ENCODE data around the gene IGFBP4. TPM values are rescaled to one million over a fixed set of nuclear protein-coding genes. Genes with fewer than 3 reads are reported as not detected.

Gene IGFBP4
- total RNA-seq, 2 experiments from 2014 or later: 3.4 to 5.9 TPM

DNA sequence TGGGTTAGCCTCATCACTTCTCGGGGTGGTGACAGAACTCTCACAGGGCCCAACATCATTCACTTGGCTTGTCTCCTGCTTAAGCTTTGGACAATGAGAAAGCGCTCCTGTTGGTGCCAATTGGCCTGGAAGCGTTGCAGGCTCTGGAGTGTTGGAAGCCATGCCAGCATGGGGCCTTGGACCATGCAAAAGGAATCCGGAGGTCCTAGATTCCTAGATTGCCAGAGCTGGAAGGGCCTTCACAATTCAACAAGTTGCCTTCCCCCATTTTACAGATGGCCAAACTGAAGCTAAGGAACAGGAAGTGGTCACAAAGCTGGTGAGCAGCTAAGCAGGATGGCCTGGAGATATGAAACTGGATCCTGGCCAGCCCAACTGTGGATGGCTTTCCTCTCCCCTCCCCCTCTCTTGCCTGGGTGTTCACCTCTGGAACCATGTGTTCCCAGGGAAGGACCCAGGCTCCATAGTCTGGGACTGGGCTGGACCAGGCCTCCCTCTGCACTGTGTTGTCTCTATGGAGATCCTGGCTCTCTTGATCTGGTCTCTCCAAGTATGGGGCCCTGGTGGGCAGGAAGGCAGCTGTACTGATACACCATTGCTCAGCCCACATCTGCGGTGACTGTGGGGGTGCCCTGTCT lies 6.0 kb upstream of the IGFBP4 start:
- CTCF ChIA-PET: interaction anchor here (0.5 to 9.1 kb wide), 7 partner anchors 10 to 175 kb away, joined by 3 to 115 read pairs (median 4); partner anchors contain the start of gene GJD3
- Mint-ChIP-seq H3K4me1 (peaks cover 16% of the 10 kb centered on the region), H3K9me3 (ENCODE audit: low read depth) (no peaks in the 10 kb centered on the region), H3K27ac (no peak overlapping the region), H3K27me3 (peaks cover 22% of the 10 kb centered on the region), H3K4me3 (no peak overlapping the region), H3K36me3 (no peaks in the 10 kb centered on the region)
- ATAC-seq (no peak), DNase-seq (no peak)

GRCh38 chr17:40440166-40440565 lies 3.1 kb upstream of the IGFBP4 start:
- peaks cover 3% of the 10 kb centered on the region for H3K36me3 Mint-ChIP-seq
- DNase-seq (no peak), ATAC-seq (no peak)
- CTCF ChIA-PET: interaction anchor here (1.0 to 9.1 kb wide), 5 partner anchors 9 to 97 kb away, joined by 3 to 115 read pairs (median 5); partner anchors contain the start of gene TOP2A
- peaks cover 30% of the 10 kb centered on the region for H3K4me1 Mint-ChIP-seq
- no peaks in the 10 kb centered on the region for H3K9me3 Mint-ChIP-seq (ENCODE audit: low read depth)
- H3K27me3 Mint-ChIP-seq: peaks cover 25% of the 10 kb centered on the region
- no peak overlapping the region for H3K27ac Mint-ChIP-seq
- H3K4me3 Mint-ChIP-seq: no peak overlapping the region

DNA sequence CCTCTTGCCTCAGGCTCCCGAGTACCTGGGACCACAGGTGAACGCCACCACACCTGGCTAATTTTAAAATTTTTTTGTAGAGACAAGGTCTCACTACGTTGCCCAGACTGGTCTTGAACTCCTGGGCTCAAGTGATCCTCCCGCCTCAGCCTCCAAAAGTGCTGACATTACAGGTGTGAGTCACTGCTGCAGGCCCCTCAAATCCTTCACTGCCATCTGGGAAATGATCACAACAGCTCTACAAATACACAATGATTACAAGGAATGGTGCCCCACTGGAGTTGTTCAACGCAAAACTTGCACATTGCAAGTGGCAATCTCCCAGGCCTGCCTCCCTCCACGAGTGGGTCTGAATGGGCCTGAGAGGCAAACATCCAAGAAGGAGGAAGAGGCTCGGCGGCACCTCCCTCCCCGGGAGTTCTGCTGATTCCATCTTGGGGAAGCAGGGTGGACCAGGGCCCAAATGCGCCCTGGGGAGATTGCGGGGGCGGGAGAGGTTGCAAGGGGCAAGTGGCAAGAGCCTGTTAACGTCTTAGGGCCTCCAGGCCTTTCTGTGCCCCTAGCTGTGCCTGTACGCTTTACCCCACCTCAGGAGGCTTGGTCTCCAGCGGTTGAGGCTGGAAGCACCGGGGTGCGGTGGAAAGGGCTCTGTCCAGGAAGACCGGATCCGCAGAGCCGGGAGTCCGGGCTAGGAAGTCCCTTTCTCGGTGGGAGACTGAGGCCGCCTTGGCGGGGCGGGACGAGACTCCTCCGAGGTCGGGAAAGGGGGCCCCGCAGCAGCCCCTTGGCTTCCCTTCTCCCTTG lies 656 bp upstream of the IGFBP4 start:
- ATAC-seq: no peak
- H3K27ac Mint-ChIP-seq: no peak overlapping the region
- CTCF ChIA-PET: interaction anchor here (1.4 to 9.1 kb wide), 10 partner anchors 11 to 118 kb away, joined by 3 to 115 read pairs (median 8); partner anchors contain the start of gene TOP2A
- H3K4me1 Mint-ChIP-seq: peaks cover 37% of the 10 kb centered on the region
- no peaks in the 10 kb centered on the region for H3K9me3 Mint-ChIP-seq (ENCODE audit: low read depth)
- peaks cover 22% of the 10 kb centered on the region for H3K27me3 Mint-ChIP-seq
- DNase-seq: no peak
- peaks cover 3% of the 10 kb centered on the region for H3K36me3 Mint-ChIP-seq
- H3K4me3 Mint-ChIP-seq: peak overlapping the region; percentile 5

DNA sequence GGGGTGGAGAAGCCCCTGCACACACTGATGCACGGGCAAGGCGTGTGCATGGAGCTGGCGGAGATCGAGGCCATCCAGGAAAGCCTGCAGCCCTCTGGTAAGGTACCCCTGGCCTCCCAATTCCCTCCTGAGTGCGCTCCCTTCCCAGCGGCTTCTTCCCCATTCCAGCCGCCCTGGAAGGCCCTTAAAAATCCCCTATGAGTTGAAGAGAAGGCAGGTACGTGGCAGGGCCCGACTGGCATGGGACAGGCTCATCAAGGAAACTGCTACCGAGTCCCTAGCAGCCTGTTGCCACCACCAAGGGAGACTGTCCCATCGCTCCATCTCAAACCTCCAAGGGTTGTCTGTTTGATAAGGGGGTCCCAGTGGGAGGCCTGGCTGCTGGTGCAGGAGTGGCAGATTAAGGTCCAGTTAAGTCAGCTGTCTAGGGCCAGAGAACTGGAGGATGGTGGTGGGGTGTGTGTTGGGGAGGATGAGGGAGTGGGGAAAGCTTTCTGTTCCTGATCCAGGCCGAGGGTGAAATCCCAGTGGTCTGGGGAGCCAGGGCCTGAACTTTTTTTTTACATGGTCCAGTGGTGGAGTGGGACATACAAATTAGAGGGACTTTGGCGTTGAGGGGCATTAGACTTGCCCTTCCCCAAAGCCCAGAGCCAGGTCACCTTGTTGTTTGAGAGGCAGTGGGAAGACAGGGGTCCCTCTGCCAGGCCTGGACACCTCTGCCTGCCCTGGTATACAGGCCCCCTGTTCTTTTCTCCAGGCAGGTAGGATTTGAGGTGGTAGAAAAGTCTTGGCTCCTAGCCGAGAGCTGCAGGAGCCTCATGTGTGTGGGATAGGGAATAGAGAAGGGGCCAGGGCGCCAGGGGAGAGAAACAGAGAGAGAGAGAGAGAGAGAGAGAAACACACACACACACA lies 994 bp downstream of the IGFBP4 start:
- CTCF ChIA-PET: interaction anchor here (0.6 to 9.1 kb wide), 29 partner anchors 9 to 664 kb away, joined by 3 to 115 read pairs (median 4); partner anchors contain the start of genes GJD3 and TOP2A
- Mint-ChIP-seq H3K4me1 (peaks cover 42% of the 10 kb centered on the region), H3K9me3 (ENCODE audit: low read depth) (no peaks in the 10 kb centered on the region), H3K4me3 (peak overlapping the region; percentile 66), H3K27me3 (peaks cover 22% of the 10 kb centered on the region), H3K27ac (peak overlapping the region; percentile 87), H3K36me3 (peaks cover 3% of the 10 kb centered on the region)
- peak; percentile 6 for ATAC-seq
- no peak for DNase-seq

- Mint-ChIP-seq H3K4me3 (peak overlapping the region; percentile 66), H3K9me3 (ENCODE audit: low read depth) (no peaks in the 10 kb centered on the region), H3K36me3 (peaks cover 3% of the 10 kb centered on the region), H3K27ac (no peak overlapping the region), H3K4me1 (peaks cover 45% of the 10 kb centered on the region), H3K27me3 (peaks cover 13% of the 10 kb centered on the region)
- no peak for DNase-seq
- CTCF ChIA-PET: interaction anchor here (0.7 to 9.1 kb wide), 6 partner anchors 19 to 115 kb away, joined by 4 to 115 read pairs (median 18); no protein-coding TSS in a partner anchor
- no peak for ATAC-seq
These were observed 2.7 kb downstream of the IGFBP4 start for GRCh38 chr17:40445751-40446468.

DNA sequence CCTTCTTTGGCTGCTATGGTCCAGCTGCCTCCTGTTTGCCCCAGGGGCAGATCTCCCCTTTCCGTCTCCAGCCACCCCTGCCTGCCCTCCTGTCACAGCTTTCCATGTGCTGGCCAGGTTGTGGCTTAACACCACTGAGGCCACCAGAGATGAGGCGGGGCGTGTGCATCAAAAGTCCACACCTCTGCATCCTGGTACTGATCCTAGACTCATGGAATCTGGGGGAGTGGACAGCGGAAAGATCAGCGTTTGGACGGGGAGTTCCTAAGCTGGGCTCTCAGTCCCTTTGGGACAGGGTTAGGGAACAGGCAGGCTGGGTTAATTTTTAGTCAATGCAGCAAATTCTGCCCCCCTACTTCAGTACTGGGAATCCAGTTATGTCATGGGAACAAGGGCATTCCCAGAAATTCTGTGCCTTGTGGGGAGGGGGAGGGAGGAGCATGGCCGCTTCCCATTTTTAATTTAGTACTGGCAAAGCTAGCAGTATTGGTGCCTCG lies 3.9 kb downstream of the IGFBP4 start:
- CTCF ChIA-PET: interaction anchor here (1.0 to 6.6 kb wide), 6 partner anchors 9 to 113 kb away, joined by 3 to 60 read pairs (median 5); no protein-coding TSS in a partner anchor
- no peaks in the 10 kb centered on the region for H3K9me3 Mint-ChIP-seq (ENCODE audit: low read depth)
- peaks cover 12% of the 10 kb centered on the region for H3K27me3 Mint-ChIP-seq

DNA sequence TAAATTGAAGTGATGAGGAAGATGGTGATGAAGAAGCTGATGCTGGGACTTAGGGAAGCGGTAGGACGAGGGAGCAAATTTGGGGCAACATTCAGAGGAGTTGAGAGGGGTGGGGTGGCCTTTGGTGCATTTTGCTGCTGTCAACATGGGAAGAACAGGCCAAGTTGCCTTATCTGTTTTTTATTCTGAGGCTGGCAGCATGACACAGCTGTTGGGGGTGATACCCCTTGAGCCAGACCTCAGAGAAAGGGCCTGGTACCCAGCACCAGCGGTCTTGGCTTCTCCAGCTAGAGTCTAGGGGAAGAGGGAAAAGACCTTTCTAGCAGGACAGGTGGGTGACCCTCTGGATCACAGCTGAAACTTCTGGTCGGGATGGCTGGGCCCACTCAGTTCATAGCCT lies 4.6 kb downstream of the IGFBP4 start:
- H3K27ac Mint-ChIP-seq: no peak overlapping the region
- peaks cover 45% of the 10 kb centered on the region for H3K4me1 Mint-ChIP-seq
- DNase-seq (no peak), ATAC-seq (no peak)
- no peaks in the 10 kb centered on the region for H3K9me3 Mint-ChIP-seq (ENCODE audit: low read depth)
- peaks cover 3% of the 10 kb centered on the region for H3K36me3 Mint-ChIP-seq
- peaks cover 8% of the 10 kb centered on the region for H3K27me3 Mint-ChIP-seq
- no peak overlapping the region for H3K4me3 Mint-ChIP-seq
- CTCF ChIA-PET: interaction anchor here (1.0 to 6.6 kb wide), 7 partner anchors 9 to 112 kb away, joined by 3 to 60 read pairs (median 4); no protein-coding TSS in a partner anchor

More for the DNA sequence above, 3.9 kb downstream of the IGFBP4 start:
- H3K36me3 Mint-ChIP-seq: peaks cover 3% of the 10 kb centered on the region
- DNase-seq: no peak
- no peak overlapping the region for H3K4me3 Mint-ChIP-seq
- H3K4me1 Mint-ChIP-seq: peaks cover 45% of the 10 kb centered on the region
- ATAC-seq: no peak
- H3K27ac Mint-ChIP-seq: no peak overlapping the region

DNA sequence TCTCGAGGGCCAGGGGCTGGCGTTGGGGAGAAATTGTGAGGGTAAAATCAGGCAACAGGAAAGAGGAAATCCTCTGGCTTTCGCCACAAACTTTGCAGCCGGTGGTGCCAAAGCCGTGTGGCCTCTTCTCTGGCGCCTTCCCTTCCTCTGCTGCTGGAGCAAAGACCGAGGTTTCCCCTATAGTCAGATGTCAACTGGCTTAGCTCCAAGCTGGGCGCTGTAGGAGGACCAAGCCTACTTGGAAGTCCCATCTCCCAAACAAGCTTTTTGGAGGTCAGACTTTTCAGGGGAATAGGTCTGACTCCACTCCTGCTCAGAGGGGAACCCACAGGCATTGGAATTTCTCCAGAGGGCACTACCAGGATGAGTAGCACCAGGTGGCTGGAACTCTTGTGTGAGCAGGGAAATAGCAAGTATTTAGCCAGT lies 5.0 kb downstream of the IGFBP4 start:
- CTCF ChIA-PET: interaction anchor here (0.8 to 6.6 kb wide), 6 partner anchors 21 to 112 kb away, joined by 3 to 60 read pairs (median 4); no protein-coding TSS in a partner anchor
- no peak for ATAC-seq
- DNase-seq: no peak
- Mint-ChIP-seq H3K4me1 (peaks cover 45% of the 10 kb centered on the region), H3K4me3 (no peak overlapping the region), H3K9me3 (ENCODE audit: low read depth) (no peaks in the 10 kb centered on the region), H3K27ac (no peak overlapping the region), H3K36me3 (peaks cover 3% of the 10 kb centered on the region), H3K27me3 (peaks cover 8% of the 10 kb centered on the region)

DNA sequence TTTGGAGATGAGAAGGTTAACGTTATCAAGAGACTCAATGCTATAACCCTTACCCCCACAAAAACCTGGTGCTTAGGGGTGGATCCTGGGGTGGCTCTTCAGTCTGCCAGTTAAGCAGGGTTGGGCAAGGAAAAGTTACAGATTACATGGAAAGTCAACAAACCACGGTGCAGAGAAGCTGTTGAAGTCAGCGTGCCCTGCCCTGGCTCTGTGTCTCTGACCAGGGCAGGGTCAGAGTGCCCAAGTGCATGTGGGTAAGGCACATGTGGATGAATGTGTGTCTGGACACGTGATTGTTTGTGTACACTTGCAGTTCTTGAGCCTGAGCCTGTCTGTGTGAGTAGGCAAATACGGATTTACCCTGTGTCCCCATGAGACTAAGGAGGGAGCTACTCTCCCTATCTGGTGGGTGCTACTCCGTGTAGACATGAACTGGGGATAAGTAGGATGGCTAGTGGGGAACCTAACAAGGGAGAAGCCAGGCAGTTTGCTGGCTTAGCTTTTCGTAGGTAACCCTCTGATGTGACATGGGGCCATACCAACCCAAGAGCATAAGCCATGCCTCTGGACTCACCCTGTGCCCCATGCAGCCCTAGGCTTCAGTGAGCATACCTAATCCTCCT lies 5.5 kb downstream of the IGFBP4 start:
- no peak for ATAC-seq

GRCh38 chr17:40450175-40450574 lies 6.9 kb downstream of the IGFBP4 start:
- Mint-ChIP-seq H3K27ac (no peak overlapping the region), H3K4me3 (no peak overlapping the region), H3K27me3 (peaks cover 4% of the 10 kb centered on the region), H3K36me3 (no peaks in the 10 kb centered on the region), H3K4me1 (peaks cover 30% of the 10 kb centered on the region), H3K9me3 (ENCODE audit: low read depth) (no peaks in the 10 kb centered on the region)
- CTCF ChIA-PET: interaction anchor here (1.0 to 6.6 kb wide), 8 partner anchors 15 to 110 kb away, joined by 3 to 60 read pairs (median 3); partner anchors contain the start of gene GJD3
- DNase-seq (peak; percentile 63), ATAC-seq (no peak)

More for the DNA sequence above, 5.5 kb downstream of the IGFBP4 start:
- Mint-ChIP-seq H3K27ac (no peak overlapping the region), H3K9me3 (ENCODE audit: low read depth) (no peaks in the 10 kb centered on the region), H3K4me1 (peaks cover 44% of the 10 kb centered on the region), H3K36me3 (peaks cover 3% of the 10 kb centered on the region), H3K27me3 (peaks cover 8% of the 10 kb centered on the region), H3K4me3 (no peak overlapping the region)
- CTCF ChIA-PET: interaction anchor here (0.8 to 6.6 kb wide), 6 partner anchors 22 to 111 kb away, joined by 3 to 60 read pairs (median 3); no protein-coding TSS in a partner anchor
- DNase-seq: no peak

DNA sequence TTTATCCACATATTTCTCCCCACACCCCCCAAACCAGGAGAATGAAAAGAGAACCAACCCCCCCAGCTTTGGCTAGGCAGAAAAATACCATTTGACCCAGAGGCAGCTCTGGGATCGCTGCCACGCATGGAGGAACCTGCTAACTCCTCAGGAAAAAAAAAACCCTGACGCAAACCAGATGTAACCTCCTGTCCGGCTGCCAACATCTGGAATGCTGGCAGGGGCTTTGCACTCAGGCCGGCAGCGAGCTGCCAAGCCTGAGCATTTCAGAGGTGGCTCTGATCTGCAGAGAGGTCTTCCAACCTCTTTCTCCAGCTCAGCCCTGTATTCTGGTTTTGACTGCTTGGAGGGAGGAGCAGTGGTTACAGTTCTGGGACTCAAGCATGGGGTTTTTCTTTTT lies 8.2 kb downstream of the IGFBP4 start:
- Mint-ChIP-seq H3K27me3 (peaks cover 7% of the 10 kb centered on the region), H3K4me3 (no peak overlapping the region), H3K4me1 (peaks cover 25% of the 10 kb centered on the region), H3K36me3 (no peaks in the 10 kb centered on the region), H3K27ac (no peak overlapping the region), H3K9me3 (ENCODE audit: low read depth) (no peaks in the 10 kb centered on the region)
- DNase-seq (no peak), ATAC-seq (no peak)
- CTCF ChIA-PET: interaction anchor here (1.2 to 6.6 kb wide), 7 partner anchors 24 to 109 kb away, joined by 3 to 60 read pairs (median 4); no protein-coding TSS in a partner anchor

Measured in activated CD8-positive, alpha-beta memory T cell treated with anti-CD3 and anti-CD28 coated beads, Interleukin-2, amount 10 ng/mL, durations not matched to agents 7 days and 5 days (primary cell).